HG02938 (cell line): ENCODE results near the gene MYL12B.
"Not testable (repeated sequence)": the region's sequence is repeated elsewhere in the genome, so short reads cannot be mapped to it uniquely, and the experiment has no call there.

Experiments
- ATAC-seq: cut with Tn5 transposase; IDR thresholded peaks from one replicate; pipeline ENCODE4 v1.9.1; 2021; ENCODE audit warnings: mild to moderate bottlenecking, moderate library complexity; ENCODE audit not compliant: unreplicated experiment

MYL12B gene

DNA sequence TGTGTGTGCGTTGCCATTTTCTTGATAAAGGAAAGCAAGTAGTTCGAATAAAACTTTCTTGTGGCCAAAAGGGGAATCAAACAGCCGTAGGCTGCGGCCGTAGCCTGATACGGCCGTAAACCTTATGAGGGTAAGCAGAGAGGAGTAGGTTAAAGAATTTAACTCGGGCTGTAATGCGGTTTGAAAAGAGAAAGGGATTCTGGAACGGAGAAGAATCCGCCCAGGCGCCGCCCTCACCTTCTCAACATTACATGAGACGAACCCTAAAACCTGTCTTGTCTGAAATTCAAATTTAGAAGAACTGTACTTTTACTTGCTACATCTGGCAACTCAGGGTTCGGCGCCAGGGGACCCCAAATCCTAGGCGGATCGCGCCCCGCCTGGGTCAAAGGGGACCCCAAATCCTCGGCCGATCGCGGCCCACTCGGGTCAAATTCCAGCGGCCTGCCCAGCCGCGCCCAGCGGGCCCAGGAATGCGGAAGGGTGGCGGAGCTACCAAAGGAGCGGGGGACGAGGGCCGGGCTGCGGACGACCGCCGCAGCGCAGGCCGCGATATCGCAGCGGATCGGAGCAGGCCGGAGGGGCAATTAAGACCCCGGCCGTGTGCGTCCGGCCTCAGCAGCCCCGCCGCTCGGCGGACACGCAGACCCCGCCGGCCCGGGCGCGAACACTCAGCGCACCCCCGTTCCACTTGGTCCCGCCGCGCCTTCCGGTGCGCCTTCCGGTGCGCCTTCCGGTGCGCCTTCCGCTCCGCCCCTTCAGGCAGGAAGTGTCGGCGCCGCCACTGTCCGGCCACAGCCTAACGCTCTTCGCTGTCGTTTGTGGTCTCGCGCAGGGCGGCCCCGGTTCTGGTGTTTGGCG is at the start of gene MYL12B:
MYL12B (plus strand) TSS at position 761 of the 861 bp plus-strand sequence. CDS start 10,766 bp downstream, outside the sequence.
- ATAC-seq: peak; percentile 78

GRCh38 chr18:3212657-3213056 is 49.3 kb upstream of the MYL12B start:
- no peak for ATAC-seq

GRCh38 chr18:3213300-3214059 is 48.5 kb upstream of the MYL12B start:
- no peak for ATAC-seq

DNA sequence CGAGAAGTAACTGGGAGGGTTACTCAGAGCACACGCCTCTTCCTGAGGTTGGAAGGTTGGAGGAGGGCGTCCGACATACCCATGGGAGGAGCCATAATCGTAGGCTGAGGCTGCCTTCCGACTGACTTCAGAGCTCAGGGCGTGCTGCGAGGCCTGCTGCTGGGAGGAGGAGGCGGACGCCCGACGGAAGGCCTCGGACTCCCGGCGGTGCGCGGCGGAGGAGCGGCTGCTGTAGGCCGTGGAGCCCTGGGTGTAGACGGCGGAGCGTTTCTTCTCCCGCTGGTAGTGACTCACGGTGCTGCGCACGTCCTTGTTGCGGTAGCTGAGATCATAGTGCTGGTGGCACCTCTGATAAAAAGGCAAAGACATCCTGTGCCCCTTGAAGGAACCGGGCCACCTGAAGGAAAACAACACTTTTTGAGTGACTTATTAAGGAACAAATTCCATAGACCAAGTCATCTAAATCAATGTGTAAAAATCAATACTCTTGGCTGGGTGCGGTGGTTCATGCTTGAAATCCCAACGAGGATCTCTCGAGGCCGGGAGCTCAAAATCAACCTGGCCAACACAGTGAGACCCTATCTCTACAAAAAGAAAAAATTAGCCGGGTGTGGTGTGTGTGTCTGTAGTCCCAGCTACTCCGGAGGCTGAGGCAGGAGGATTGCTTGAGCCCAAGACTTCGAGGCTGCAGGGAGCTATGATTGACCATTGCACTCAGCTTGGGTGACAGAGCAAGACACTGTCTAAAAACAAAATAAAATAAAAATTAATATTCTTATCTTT is 46.9 kb upstream of the MYL12B start:
- ATAC-seq: no peak

- ATAC-seq: no peak
Measured at GRCh38 chr18:3216987-3217386, 44.9 kb upstream of the MYL12B start.

GRCh38 chr18:3217948-3218647 is 43.8 kb upstream of the MYL12B start:
- ATAC-seq: no peak

DNA sequence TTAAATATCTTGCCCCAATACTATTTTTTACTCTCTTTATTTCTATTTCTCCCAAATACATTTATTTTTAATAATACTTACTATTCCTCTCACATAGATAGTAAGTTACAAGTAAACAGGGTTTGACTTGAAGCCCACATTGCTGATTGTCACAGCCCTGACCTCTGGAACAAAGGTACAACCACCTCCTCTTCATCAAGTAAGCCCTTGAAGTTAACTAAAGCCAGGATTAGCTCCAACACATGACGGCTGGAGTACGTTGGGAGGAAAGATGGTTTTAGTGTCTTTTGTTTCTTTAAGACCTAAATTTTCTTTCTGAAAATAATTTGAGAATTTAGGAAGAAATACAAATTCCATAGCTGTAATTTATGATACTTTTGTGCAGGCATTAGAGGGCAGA is 43.1 kb upstream of the MYL12B start:
- no peak for ATAC-seq

- no peak for ATAC-seq
Measured at GRCh38 chr18:3219241-3219630, 42.7 kb upstream of the MYL12B start.

DNA sequence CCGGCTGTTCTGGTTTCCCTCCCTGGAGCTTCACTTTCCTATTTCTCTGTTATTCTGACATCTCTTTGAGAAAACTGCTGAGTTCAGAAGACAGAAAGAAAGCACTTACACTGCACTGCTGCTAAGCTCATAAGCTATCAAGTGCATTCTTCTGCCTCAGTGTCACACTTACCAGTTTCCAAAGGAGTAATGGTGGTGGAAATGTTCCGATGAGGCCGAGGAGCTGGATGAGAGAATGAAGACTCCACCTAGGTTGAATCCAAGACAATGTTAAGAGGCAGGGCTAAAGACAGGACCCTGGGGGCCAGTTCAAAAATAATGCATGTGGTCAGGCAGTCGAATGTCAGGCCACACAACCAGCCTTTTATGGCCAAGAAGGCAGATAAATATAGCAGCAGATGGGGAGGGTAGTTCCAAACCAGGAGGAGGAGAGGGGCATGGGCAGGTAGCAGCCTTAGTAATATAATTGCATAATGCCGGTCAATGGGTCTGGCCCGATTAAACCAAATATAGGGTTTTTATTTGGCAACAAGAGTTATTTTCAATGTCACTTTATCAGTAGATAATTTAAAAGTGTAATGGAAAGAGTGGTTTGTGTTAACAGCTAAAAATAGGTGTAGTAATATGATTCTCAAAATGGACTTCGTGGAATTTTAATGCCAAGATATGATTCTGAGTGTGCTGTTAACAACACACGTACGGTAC is 42.1 kb upstream of the MYL12B start, which contains the start of gene MYOM1:
MYOM1 (minus strand) TSS at position 338 of the 705 bp plus-strand sequence. CDS start 4,745 bp downstream, outside the sequence.
- ATAC-seq: no peak

GRCh38 chr18:3220868-3221267 is 41.1 kb upstream of the MYL12B start:
- ATAC-seq: not testable (repeated sequence)

GRCh38 chr18:3221496-3221895 is 40.4 kb upstream of the MYL12B start:
- ATAC-seq: no peak

GRCh38 chr18:3223356-3223755 is 38.6 kb upstream of the MYL12B start:
- ATAC-seq: no peak

DNA sequence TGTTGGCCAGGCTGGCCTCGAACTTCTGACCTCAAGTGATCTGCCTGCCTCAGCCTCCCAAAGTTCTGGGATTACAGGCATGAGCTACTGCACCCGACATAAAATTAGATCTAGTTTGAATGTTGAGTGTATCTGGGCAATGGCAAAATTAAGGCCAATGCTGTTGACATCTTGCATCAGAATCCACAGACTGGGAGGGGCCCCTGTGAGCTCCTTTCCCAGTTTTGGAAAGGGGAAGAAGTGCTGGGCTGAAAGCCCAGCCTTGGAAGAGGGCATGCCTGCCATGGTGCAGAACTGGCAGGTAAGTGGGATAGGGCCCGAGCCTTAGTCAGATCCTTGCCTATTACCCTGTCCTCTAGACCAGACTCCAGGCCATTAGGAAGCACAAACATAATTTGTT is 37.7 kb upstream of the MYL12B start:
- ATAC-seq: no peak

GRCh38 chr18:3225588-3225987 is 36.3 kb upstream of the MYL12B start:
- ATAC-seq: no peak

- no peak for ATAC-seq
Measured at GRCh38 chr18:3226048-3226447, 35.9 kb upstream of the MYL12B start.

- ATAC-seq: no peak
Measured at GRCh38 chr18:3230401-3231334, 31.3 kb upstream of the MYL12B start.

GRCh38 chr18:3233004-3233403 is 28.9 kb upstream of the MYL12B start:
- no peak for ATAC-seq

- ATAC-seq: no peak
Measured at GRCh38 chr18:3233433-3234168, 28.3 kb upstream of the MYL12B start.
